Esophagus muscularis mucosa (tissue), 4 donors: ENCODE data around the gene MAPK8IP3. TPM values are rescaled to one million over a fixed set of nuclear protein-coding genes. Genes with fewer than 3 reads are reported as not detected.

Experiments used
- DNase-seq: peaks from one replicate; pipeline ENCODE4 v3.0.0-alpha.2; 2017; ENCODE audit errors: extremely low spot score
- H3K27ac ChIP-seq, 4 donors: fragments of 200-600 bp; sonication (generic); replicated peaks in 1 of 4; 1 replicate in 3 of 4; 2 replicates in 1 of 4; pipeline ENCODE4 v1.5.1; 2016 to 2019; ENCODE audit warnings: mild to moderate bottlenecking in 1 of 4
- H3K27me3 ChIP-seq, 4 donors: fragments of 200-600 bp; sonication (generic); one replicate each; pipeline versions ENCODE4 v1.5.1 to v1.6.0; 2016 to 2019
- H3K36me3 ChIP-seq, 4 donors: fragments of 200-600 bp; sonication (generic); one replicate each; pipeline ENCODE4 v1.5.1; 2016 to 2019
- H3K4me1 ChIP-seq, 4 donors: fragments of 200-600 bp; sonication (generic); one replicate each; pipeline ENCODE4 v1.5.1; 2016 to 2019
- H3K4me3 ChIP-seq, 4 donors: fragments of 200-600 bp; sonication (generic); 1 replicate in 2 of 4; 2 replicates in 2 of 4; pipeline ENCODE4 v1.5.1; 2016 to 2019; ENCODE audit warnings: mild to moderate bottlenecking in 4 of 4, moderate library complexity in 1 of 4
- H3K9me3 ChIP-seq, 4 donors: fragments of 200-600 bp; sonication (generic); 1 replicate in 3 of 4; 2 replicates in 1 of 4; pipeline ENCODE4 v1.5.1; 2016 to 2019
- EP300 ChIP-seq: sonication (generic); formaldehyde crosslinking; IDR thresholded peaks from one replicate; pipeline ENCODE4 v1.6.1; 2017; ENCODE audit warnings: antibody characterized with exemption
- POLR2A ChIP-seq: fragments of 450-650 bp; IDR thresholded peaks from one replicate; pipeline ENCODE4 v1.6.1; 2017; ENCODE audit warnings: antibody characterized with exemption, moderate library complexity, mild to moderate bottlenecking, low read depth
- POLR2AphosphoS5 ChIP-seq, 2 donors: sonication (generic); formaldehyde crosslinking; IDR thresholded peaks; one replicate each; pipeline ENCODE4 v1.6.1; 2017; ENCODE audit warnings: antibody characterized with exemption in 2 of 2
- WGBS: methylation state at CpG from one replicate; pipeline ENCODE4 v1.1.5; 2018; 5-methylcytosine and 5-hydroxymethylcytosine counted together
- intact Hi-C: fragments of 100-400 bp; cut with DNase I; formaldehyde crosslinking; loops from one replicate; pipeline ENCODE4 v1.15.1; 2023
- total RNA-seq, 4 donors: library from RNA; depleted of rRNA; stranded (reverse); fragments of >200 nt; gene quantifications; one replicate each; pipeline versions ENCODE4 v1.1.0 to v1.2.1, GENCODE V29; 2016
- TF ChIP-seq, protein P1 (sequence below), 3 experiments: fragments of 200-600 bp in 2 of 3; fragments of 450-650 bp in 1 of 3; sonication (generic) in 2 of 3; IDR thresholded peaks; one replicate each; pipeline ENCODE4 v1.5.1; 2017 to 2019; ENCODE audit warnings: antibody characterized with exemption in 3 of 3, mild to moderate bottlenecking in 2 of 3, moderate library complexity in 1 of 3

Gene MAPK8IP3
- total RNA-seq, 4 donors from 2014 or later, result 21.5 to 36.2 (median 28.5) TPM

DNA sequence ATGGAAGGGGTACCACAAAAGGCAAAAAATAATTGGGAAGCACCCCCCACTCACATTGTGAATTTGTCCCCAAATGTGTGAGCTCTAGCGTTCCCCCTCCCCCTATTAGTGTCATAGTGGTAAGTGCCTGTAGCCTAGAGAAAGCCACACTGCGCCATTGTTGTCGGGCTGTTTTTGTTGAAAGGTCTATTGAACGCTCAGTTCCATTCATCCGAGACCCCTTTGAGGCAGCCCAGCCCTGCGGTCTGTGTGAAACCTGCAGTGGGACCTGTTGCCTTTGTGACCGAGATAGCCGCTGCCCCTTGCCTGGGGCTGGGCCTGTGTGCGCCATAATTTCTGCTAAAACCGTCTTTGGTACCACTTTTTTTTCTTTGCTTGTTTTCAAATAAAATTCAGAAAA is 25.0 kb upstream of the MAPK8IP3 start:
- DNase-seq, result no peak
- H3K4me1 ChIP-seq, result peaks cover 8 to 30% (median 18%) of the 10 kb centered on the region in 4 donors
- peaks cover 0 to 29% (median 25%) of the 10 kb centered on the region in 4 donors for H3K36me3 ChIP-seq
- 86% methylated on average over 10 of the region's 10 CpGs for WGBS
- H3K9me3 ChIP-seq, result no peaks in the 10 kb centered on the region
- TF ChIP-seq, protein P1, sequence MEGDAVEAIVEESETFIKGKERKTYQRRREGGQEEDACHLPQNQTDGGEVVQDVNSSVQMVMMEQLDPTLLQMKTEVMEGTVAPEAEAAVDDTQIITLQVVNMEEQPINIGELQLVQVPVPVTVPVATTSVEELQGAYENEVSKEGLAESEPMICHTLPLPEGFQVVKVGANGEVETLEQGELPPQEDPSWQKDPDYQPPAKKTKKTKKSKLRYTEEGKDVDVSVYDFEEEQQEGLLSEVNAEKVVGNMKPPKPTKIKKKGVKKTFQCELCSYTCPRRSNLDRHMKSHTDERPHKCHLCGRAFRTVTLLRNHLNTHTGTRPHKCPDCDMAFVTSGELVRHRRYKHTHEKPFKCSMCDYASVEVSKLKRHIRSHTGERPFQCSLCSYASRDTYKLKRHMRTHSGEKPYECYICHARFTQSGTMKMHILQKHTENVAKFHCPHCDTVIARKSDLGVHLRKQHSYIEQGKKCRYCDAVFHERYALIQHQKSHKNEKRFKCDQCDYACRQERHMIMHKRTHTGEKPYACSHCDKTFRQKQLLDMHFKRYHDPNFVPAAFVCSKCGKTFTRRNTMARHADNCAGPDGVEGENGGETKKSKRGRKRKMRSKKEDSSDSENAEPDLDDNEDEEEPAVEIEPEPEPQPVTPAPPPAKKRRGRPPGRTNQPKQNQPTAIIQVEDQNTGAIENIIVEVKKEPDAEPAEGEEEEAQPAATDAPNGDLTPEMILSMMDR (IDR thresholded peaks at IDR 0.05), result no peak
- TF ChIP-seq POLR2AphosphoS5 (IDR thresholded peaks at IDR 0.05) (no peak), EP300 (no peak), POLR2A (no peak)
- no peak overlapping the region for H3K27ac ChIP-seq
- intact Hi-C loops, result no loop called here
- no peak overlapping the region for H3K4me3 ChIP-seq
- no peaks in the 10 kb centered on the region for H3K27me3 ChIP-seq

- no peaks in the 10 kb centered on the region for H3K27me3 ChIP-seq
- no peak for DNase-seq
- H3K4me3 ChIP-seq, result no peak overlapping the region
- peaks cover 0 to 4% (median 0%) of the 10 kb centered on the region in 4 donors for H3K4me1 ChIP-seq
- 91% methylated on average over 17 of the region's 17 CpGs for WGBS
- no peak for TF ChIP-seq EP300
- TF ChIP-seq POLR2AphosphoS5 (IDR thresholded peaks at IDR 0.05), result no peak
- TF ChIP-seq POLR2A, result no peak
- TF ChIP-seq, protein P1 (IDR thresholded peaks at IDR 0.05), result no peak
- H3K27ac ChIP-seq, result no peak overlapping the region
- H3K36me3 ChIP-seq, result peaks cover 24 to 92% (median 75%) of the 10 kb centered on the region in 4 donors
- no peaks in the 10 kb centered on the region for H3K9me3 ChIP-seq
- intact Hi-C loops, result no loop called here
These were observed 18.3 kb upstream of the MAPK8IP3 start for GRCh38 chr16:1687427-1688316.

DNA sequence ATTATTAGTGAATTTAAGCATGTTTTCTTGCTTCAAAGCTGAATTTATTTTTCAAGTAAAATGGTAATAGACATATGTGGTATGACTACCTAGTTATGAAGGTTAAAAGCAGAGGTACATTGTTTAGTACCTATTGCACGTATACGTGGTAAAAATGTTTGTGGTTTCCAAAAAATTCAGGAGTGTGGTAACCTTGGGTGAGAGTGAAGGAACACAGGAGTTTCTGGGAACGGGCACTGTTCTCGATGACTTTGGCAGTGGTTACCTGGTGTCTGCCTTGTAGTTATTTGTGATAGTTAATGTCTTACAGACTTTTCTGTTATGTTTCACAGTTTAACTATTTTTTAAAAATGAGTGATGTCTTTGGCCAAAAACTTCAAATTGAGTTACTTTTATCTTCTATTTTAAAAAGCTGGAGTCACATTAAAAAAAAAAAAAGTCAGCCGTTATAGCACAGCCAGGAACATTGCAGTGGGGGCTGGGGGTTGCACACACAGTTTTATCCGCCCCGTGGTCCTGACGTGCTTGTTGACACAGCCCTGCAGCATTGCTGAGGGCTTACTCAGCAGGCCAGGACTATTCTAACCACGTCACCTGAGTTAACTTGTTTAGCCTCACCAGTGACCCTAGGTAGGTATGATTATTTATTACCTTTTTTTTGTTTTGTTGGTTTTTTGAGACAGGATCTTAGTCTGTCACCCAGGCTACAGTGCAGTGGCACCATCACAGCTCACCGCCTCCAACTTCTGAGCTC is 17.0 kb upstream of the MAPK8IP3 start:
- DNase-seq, result no peak
- no peaks in the 10 kb centered on the region for H3K9me3 ChIP-seq

DNA sequence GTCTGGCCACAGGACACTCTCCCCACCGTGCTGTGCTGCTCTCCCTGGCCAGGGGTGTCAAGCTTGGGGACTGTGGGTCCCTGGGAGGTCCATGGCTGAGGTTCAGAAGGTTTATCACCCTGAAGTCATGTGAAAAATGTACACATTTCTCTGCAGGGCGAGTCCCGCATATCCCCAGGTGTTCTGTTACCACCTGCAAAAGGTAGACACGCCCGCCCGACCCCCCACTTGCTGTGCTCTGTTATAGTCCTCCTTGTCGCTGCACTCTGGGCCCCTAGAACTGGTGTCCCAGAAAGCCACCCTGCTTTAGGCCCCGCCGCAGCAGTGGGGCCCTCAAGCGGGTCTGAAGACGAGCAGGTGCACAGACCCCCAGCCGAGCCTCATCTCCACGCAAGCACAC is 16.1 kb upstream of the MAPK8IP3 start:
- H3K27ac ChIP-seq, result no peak overlapping the region
- peaks cover 0 to 4% (median 0%) of the 10 kb centered on the region in 4 donors for H3K4me1 ChIP-seq
- no peak for DNase-seq
- no peaks in the 10 kb centered on the region for H3K27me3 ChIP-seq
- no peak overlapping the region for H3K4me3 ChIP-seq
- peaks cover 29 to 97% (median 80%) of the 10 kb centered on the region in 4 donors for H3K36me3 ChIP-seq
- no peaks in the 10 kb centered on the region for H3K9me3 ChIP-seq
- intact Hi-C loops, result no loop called here
- TF ChIP-seq POLR2AphosphoS5 (IDR thresholded peaks at IDR 0.05), result no peak
- TF ChIP-seq, protein P1 (IDR thresholded peaks at IDR 0.05), result no peak
- no peak for TF ChIP-seq EP300
- no peak for TF ChIP-seq POLR2A
- WGBS, result 98% methylated on average over 11 of the region's 13 CpGs

More for the DNA sequence above, 17.0 kb upstream of the MAPK8IP3 start:
- Histone ChIP-seq H3K36me3 (peaks cover 29 to 95% (median 81%) of the 10 kb centered on the region in 4 donors), H3K27ac (no peak overlapping the region), H3K4me1 (peaks cover 0 to 4% (median 0%) of the 10 kb centered on the region in 4 donors), H3K27me3 (no peaks in the 10 kb centered on the region), H3K4me3 (no peak overlapping the region)
- intact Hi-C loops, result no loop called here
- TF ChIP-seq POLR2AphosphoS5 (IDR thresholded peaks at IDR 0.05) (no peak), POLR2A (no peak), EP300 (no peak)
- TF ChIP-seq, protein P1 (IDR thresholded peaks at IDR 0.05), result no peak
- WGBS, result 91% methylated on average over 10 of the region's 10 CpGs
